Measurements from ENCODE around the gene ADISSP.

DNA sequence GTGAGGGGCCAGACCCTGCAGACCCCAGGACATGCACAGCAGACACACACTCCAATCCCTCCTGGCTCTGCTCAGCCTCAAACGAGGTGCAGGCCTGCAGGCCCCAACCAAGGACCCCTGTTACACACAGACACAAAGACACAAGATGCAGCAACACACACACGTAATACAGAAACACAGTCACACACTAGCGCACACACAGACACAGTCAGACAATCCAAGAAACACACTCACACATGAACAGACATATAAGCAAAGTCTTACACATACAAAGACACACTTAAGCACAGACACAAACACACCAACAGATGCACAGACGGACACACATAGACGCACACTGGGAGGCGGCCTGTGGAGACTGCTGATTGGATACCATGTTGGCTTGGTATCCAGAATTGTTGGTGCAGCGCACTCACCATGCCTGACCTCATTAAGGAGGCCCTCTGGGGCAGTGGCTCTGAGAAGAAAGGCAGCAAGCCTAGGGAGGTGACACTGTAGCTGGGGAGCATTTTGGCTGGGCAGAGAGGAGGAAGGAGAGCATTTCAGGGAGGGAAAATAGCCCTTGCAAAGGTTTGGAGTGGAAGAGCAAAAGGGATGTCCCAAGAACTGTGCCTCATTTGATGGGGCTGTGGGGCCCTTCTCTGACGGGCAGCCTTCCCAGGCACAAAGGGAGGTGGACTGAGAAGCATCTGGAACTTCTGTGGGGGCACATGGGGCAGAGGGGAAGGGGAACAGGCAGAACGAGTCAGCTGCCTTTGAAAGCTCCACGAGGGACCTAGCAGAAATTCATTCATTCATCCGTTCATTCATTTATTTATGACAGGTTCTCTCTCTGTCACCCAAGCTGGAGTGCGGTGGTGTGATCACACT lies 36.5 kb downstream of the ADISSP start:
- TF ChIP-seq, protein P1, sequence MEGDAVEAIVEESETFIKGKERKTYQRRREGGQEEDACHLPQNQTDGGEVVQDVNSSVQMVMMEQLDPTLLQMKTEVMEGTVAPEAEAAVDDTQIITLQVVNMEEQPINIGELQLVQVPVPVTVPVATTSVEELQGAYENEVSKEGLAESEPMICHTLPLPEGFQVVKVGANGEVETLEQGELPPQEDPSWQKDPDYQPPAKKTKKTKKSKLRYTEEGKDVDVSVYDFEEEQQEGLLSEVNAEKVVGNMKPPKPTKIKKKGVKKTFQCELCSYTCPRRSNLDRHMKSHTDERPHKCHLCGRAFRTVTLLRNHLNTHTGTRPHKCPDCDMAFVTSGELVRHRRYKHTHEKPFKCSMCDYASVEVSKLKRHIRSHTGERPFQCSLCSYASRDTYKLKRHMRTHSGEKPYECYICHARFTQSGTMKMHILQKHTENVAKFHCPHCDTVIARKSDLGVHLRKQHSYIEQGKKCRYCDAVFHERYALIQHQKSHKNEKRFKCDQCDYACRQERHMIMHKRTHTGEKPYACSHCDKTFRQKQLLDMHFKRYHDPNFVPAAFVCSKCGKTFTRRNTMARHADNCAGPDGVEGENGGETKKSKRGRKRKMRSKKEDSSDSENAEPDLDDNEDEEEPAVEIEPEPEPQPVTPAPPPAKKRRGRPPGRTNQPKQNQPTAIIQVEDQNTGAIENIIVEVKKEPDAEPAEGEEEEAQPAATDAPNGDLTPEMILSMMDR (IDR thresholded peaks at IDR 0.05) = no peak
- no peak for TF ChIP-seq POLR2A (IDR thresholded peaks at IDR 0.05)
- no peak for TF ChIP-seq POLR2AphosphoS5 (IDR thresholded peaks at IDR 0.05)
